GM12873 (cell line): ENCODE data around the gene RHOT2.

ENCODE experiments used
- TF ChIP-seq, protein P1 (sequence below): IDR thresholded peaks from 2 replicates; pipeline ENCODE4 v1.5.1; 2012; ENCODE audit warnings: low read depth, mild to moderate bottlenecking, moderate library complexity, low read length, control low read depth; ENCODE audit not compliant: insufficient read depth; ENCODE audit errors: missing control alignments

RHOT2 gene

DNA sequence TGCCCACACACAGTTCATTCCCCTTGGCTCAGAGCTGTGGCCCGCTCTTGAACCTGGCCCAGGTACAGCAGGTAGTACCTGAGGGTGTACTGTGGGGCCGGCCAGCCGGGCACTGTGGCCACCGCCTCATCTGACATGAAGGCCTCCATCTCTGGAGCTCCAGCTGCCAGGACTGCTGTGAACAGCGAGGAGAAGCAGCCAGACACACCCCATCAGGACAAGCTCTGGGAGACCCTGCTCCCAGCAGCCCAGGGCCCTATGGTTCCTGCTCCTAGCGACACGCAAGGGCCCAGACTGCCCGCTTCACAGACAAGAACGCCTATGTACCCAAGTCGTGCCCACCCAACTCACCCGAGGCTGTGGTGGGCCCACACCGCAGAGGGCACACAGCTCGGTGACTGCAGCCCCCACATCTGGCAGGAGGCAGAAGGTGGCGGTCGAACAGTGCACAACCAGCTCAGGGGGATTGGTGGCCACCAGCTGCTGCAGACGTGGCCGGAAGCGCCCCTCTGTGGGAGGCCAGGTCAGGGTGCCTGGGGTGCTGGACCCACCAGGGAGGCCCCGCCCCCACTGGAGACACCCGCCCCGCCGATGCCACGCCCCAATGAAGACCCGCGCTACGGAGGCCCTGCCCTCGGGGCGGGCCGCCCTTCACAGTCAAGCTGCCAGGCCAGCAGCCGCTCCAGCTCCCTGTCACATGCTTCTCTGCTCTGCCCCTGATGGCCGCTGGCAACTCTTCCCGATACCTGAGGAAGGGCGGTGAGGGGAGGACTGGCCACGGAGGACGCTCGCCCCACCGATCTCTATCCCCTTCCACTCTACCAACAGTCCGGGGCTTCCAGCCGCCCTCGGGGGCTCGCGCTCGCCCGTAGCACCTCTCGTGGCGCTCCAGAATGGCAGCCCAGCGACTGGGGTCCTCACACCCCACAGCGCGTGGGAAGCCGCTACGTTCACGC is 11.2 kb downstream of the RHOT2 start:
- TF ChIP-seq, protein P1, sequence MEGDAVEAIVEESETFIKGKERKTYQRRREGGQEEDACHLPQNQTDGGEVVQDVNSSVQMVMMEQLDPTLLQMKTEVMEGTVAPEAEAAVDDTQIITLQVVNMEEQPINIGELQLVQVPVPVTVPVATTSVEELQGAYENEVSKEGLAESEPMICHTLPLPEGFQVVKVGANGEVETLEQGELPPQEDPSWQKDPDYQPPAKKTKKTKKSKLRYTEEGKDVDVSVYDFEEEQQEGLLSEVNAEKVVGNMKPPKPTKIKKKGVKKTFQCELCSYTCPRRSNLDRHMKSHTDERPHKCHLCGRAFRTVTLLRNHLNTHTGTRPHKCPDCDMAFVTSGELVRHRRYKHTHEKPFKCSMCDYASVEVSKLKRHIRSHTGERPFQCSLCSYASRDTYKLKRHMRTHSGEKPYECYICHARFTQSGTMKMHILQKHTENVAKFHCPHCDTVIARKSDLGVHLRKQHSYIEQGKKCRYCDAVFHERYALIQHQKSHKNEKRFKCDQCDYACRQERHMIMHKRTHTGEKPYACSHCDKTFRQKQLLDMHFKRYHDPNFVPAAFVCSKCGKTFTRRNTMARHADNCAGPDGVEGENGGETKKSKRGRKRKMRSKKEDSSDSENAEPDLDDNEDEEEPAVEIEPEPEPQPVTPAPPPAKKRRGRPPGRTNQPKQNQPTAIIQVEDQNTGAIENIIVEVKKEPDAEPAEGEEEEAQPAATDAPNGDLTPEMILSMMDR = no peak

DNA sequence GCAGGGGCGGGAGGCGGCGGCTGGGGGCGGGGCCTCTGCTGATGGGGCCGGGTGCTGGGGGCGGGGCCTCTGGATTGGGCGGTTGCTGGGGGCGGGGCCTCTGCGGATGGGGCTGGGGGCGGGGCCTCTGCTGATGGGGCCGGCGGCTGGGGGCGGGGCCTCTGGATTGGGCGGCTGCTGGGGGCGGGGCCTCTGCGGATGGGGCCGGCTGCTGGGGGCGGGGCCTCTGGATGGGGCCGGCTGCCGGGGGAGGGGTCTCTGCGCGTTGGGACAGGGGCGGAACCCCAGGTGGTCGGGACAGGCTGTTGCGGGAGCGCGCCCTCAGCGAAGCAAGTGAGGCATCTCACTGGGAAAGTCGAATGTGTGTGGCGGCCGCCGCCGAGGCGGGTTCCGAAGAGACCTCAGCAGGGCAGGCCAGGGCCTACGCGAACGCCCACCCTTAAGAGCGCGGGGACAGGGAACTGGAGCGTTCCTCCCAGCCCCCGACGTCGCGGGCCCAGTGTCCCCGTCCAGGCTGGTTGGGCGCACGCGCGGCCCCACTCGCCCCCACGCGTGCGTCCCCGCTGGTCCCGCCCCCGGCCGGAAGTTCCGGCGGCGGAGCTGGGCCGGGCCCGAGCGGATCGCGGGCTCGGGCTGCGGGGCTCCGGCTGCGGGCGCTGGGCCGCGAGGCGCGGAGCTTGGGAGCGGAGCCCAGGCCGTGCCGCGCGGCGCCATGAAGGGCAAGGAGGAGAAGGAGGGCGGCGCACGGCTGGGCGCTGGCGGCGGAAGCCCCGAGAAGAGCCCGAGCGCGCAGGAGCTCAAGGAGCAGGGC is 12.1 kb downstream of the RHOT2 start, which contains the start of gene STUB1:
TSS of gene STUB1 (plus strand) at position 597 of the 811 bp plus-strand sequence. CDS start at position 713, 116 bp downstream.
- TF ChIP-seq, protein P1 = no peak

DNA sequence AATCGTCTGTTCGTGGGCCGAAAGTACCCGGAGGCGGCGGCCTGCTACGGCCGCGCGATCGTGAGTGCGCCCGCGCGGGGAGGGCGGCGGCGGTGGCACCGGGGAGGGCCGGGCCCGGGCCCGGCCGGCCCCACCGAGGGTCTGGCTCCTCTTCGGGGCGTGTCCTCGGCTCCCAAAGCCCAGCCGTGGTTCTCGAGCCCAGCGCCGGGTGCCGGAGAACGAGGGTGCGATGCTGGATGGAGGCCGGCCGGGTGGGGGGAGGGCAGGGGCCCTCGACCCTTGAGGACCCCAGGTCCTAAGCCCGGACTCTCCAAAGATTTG is 12.7 kb downstream of the RHOT2 start:
- TF ChIP-seq, protein P1 = no peak

DNA sequence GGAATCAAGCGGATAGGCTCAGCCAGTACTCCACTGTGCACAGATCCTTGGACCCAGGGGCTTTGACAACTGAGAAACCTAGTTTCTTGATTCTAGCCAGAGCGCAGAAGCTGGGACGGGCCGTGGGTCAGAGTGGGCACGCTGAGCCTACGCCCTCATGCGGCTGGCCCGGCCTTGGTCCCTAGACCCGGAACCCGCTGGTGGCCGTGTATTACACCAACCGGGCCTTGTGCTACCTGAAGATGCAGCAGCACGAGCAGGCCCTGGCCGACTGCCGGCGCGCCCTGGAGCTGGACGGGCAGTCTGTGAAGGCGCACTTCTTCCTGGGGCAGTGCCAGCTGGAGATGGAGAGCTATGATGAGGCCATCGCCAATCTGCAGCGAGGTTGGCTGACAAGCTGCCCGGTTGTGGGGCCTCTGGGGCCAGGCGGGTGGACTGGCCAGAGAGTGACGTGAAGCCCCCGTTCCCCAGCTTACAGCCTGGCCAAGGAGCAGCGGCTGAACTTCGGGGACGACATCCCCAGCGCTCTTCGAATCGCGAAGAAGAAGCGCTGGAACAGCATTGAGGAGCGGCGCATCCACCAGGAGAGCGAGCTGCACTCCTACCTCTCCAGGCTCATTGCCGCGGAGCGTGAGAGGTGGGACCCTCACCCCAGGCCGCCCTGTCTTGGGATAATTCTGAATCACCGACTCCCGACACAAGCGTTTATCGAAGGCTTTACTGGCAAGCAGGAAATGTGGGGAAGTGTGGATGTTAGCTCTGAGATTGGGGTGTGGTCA is 13.2 kb downstream of the RHOT2 start:
- TF ChIP-seq, protein P1 = peak; percentile 20

DNA sequence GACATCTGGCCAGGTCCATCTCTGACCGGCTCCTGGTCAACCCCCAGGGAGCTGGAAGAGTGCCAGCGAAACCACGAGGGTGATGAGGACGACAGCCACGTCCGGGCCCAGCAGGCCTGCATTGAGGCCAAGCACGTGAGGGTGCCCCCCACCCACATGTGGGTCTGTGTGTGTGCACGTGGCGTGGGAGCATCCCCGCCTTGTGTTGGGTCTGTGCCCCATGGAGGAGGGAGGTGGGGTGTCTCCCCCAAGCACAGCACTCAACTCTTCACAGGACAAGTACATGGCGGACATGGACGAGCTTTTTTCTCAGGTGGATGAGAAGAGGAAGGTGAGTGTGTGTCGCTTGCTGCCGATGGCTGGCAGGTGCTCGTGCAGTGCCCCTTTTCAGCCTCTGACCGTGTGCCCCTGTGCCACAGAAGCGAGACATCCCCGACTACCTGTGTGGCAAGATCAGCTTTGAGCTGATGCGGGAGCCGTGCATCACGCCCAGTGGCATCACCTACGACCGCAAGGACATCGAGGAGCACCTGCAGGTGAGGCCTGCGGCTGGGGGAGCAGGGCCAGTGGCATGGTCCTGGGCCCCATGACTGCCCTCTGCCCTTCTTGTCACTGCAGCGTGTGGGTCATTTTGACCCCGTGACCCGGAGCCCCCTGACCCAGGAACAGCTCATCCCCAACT is 14.0 kb downstream of the RHOT2 start:
- TF ChIP-seq, protein P1 = no peak

DNA sequence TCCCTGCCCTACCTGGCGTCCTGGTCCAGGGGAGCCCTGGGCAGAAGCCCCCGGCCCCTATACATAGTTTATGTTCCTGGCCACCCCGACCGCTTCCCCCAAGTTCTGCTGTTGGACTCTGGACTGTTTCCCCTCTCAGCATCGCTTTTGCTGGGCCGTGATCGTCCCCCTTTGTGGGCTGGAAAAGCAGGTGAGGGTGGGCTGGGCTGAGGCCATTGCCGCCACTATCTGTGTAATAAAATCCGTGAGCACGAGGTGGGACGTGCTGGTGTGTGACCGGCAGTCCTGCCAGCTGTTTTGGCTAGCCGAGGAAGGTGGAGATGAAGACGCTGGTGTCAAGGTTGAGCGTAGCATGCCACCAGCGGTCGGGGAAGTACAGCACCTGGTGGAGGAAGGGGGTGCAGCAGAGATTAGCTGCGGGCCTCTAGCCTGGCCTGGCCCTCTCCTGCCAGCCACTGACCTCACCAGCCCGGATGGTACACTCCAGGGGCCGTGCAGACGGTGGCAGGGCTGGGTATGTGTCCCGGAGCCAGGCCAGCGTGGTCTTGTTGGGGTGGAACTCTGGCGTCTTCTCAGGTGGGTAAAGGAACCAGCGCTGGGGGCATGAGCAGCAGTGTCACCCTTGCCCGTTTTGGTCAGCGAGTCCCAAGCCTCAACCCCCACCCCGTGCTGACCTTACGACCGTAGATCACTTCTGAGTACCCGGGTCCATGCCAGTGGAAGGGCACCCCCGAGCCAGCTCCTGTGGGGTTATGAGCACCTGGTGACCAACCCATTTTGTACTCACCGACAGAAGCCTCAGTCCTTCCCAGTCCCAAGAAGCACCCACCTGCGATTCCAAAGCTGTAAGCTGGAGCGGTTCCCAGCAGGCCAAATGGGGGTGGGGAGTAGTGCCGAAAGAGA is 14.8 kb downstream of the RHOT2 start:
- TF ChIP-seq, protein P1 = no peak
